HG03196 (cell line): ENCODE results near the gene CYP20A1.
"Not testable (repeated sequence)": the region's sequence is repeated elsewhere in the genome, so short reads cannot be mapped to it uniquely, and the experiment has no call there.

Experiments used
- ATAC-seq: cut with Tn5 transposase; IDR thresholded peaks from one replicate; pipeline ENCODE4 v1.9.1; 2021; ENCODE audit not compliant: unreplicated experiment

Gene CYP20A1

GRCh38 chr2:203238704-203239526, at the start of gene CYP20A1:
Gene CYP20A1, plus strand, starts transcription at chr2:203239018. Its CDS starts 45 bp downstream, at chr2:203239063.
- peak; percentile 89 for ATAC-seq

- ATAC-seq, result not testable (repeated sequence)
These were observed 48.3 kb upstream of the CYP20A1 start for GRCh38 chr2:203190547-203190946.

GRCh38 chr2:203191026-203191425, 47.8 kb upstream of the CYP20A1 start:
- not testable (repeated sequence) for ATAC-seq

- ATAC-seq, result no peak
These were observed 46.9 kb upstream of the CYP20A1 start for GRCh38 chr2:203191961-203192360.

GRCh38 chr2:203195331-203196036, 43.3 kb upstream of the CYP20A1 start:
- ATAC-seq, result no peak

- ATAC-seq, result no peak
These were observed 38.0 kb upstream of the CYP20A1 start for GRCh38 chr2:203200866-203201265.

GRCh38 chr2:203201426-203201825, 37.4 kb upstream of the CYP20A1 start:
- no peak for ATAC-seq

GRCh38 chr2:203209538-203209937, 29.3 kb upstream of the CYP20A1 start:
- ATAC-seq, result no peak

GRCh38 chr2:203225423-203226039, 13.3 kb upstream of the CYP20A1 start:
- ATAC-seq, result no peak

- not testable (repeated sequence) for ATAC-seq
These were observed 9.1 kb upstream of the CYP20A1 start for GRCh38 chr2:203229674-203230073.

- ATAC-seq, result no peak
These were observed 1.2 kb upstream of the CYP20A1 start for GRCh38 chr2:203237346-203238238.

- ATAC-seq, result no peak
These were observed 520 bp upstream of the CYP20A1 start for GRCh38 chr2:203238292-203238703.

- ATAC-seq, result no peak
These were observed 1.7 kb downstream of the CYP20A1 start for GRCh38 chr2:203240491-203240890.

GRCh38 chr2:203242518-203242917, 3.7 kb downstream of the CYP20A1 start:
- no peak for ATAC-seq

GRCh38 chr2:203246646-203247045, 7.8 kb downstream of the CYP20A1 start:
- ATAC-seq, result no peak

GRCh38 chr2:203252818-203253217, 14.0 kb downstream of the CYP20A1 start:
- no peak for ATAC-seq

- ATAC-seq, result not testable (repeated sequence)
These were observed 14.7 kb downstream of the CYP20A1 start for GRCh38 chr2:203253422-203254095.

GRCh38 chr2:203261326-203262159, 22.7 kb downstream of the CYP20A1 start:
- no peak for ATAC-seq

GRCh38 chr2:203279288-203279687, 40.5 kb downstream of the CYP20A1 start:
- no peak for ATAC-seq
